Aorta (tissue), 5 donors: ENCODE results near the gene IL24. TPM values are rescaled to one million over a fixed set of nuclear protein-coding genes. Genes with fewer than 3 reads are reported as not detected.

ENCODE experiments used
- ATAC-seq: fragments of 200-7000 bp; cut with Tn5 transposase; one replicate; pipeline ENCODE4 v1.9.1; 2022; ENCODE audit warnings: moderate library complexity; ENCODE audit not compliant: low FRiP score
- DNase-seq, 2 donors: peaks; one replicate each; pipeline ENCODE4 v3.0.0-alpha.2; 2020
- H3K27ac ChIP-seq, 2 donors: one replicate each; pipeline ENCODE4 v1.5.1; 2013; ENCODE audit warnings: low read length in 2 of 2, mild to moderate bottlenecking in 2 of 2, moderate library complexity in 2 of 2, control low read depth in 1 of 2, inconsistent platforms in 1 of 2, low read depth in 1 of 2
- H3K27me3 ChIP-seq, 2 donors: one replicate each; pipeline ENCODE4 v1.6.1; 2013; ENCODE audit warnings: control low read depth in 1 of 2, low read length in 1 of 2, mild to moderate bottlenecking in 1 of 2, moderate library complexity in 1 of 2; ENCODE audit not compliant: insufficient read depth in 2 of 2, control insufficient read depth in 1 of 2
- H3K36me3 ChIP-seq, 2 donors: one replicate each; pipeline ENCODE4 v1.6.1; 2013; ENCODE audit warnings: control low read depth in 1 of 2, low read length in 1 of 2, mild to moderate bottlenecking in 1 of 2; ENCODE audit not compliant: insufficient read depth in 2 of 2, control insufficient read depth in 1 of 2
- H3K4me1 ChIP-seq, 2 donors: one replicate each; pipeline ENCODE4 v1.6.1; 2013; ENCODE audit warnings: low read length in 2 of 2, control low read depth in 1 of 2, mild to moderate bottlenecking in 1 of 2, moderate library complexity in 1 of 2; ENCODE audit not compliant: insufficient read depth in 2 of 2, control insufficient read depth in 1 of 2
- H3K4me3 ChIP-seq, 2 donors: one replicate each; pipeline ENCODE4 v1.5.1; 2013; ENCODE audit warnings: low read length in 2 of 2, control low read depth in 1 of 2, mild to moderate bottlenecking in 1 of 2
- H3K9me3 ChIP-seq: one replicate; pipeline ENCODE4 v1.6.1; 2013; ENCODE audit warnings: mild to moderate bottlenecking, low read length; ENCODE audit not compliant: control insufficient read depth
- WGBS, 2 donors: extraction: QIAGEN DNeasy Blood & Tissue Kit; methylation state at CpG; one replicate each; pipeline ENCODE4 v1.1.7; 2013; 5-methylcytosine and 5-hydroxymethylcytosine counted together
- intact Hi-C, 2 donors: fragments of 100-400 bp; cut with DNase I; formaldehyde crosslinking; loops; one replicate each; pipeline versions ENCODE4 v1.14.2 to v1.15.0; 2022
- polyA plus RNA-seq, 2 donors: library from polyadenylated mRNA; stranded (reverse); fragments of 200-250 nt; gene quantifications; one replicate each; pipeline ENCODE4 v1.2.3, GENCODE V29; 2013
- total RNA-seq, 2 donors: library from RNA; stranded (reverse); fragmentation: NEBNext Ultra II Directional; extraction: Animal tissue kit (Norgen Biotek cat#: 25700); gene quantifications; one replicate each; pipeline ENCODE4 v1.2.1, GENCODE V29; 2021
- donor health status: healthy with polysubstance abuse.
- donor health status: Bipolar disorder and iron deficiency.
- donor health status: DM: no; HTN: no; CAD: no.
- donor health status: DM: no; HTN: no; CAD: no.
- donor health status: DM: yes; HTN: yes; CAD: no.

The IL24 gene
- total and polyA plus RNA-seq, 4 donors: not detected

GRCh38 chr1:206944703-206945102, 47.5 kb downstream of the IL24 start:
- Histone ChIP-seq H3K27me3 (no peaks in the 10 kb centered on the region), H3K4me1 (no peaks in the 10 kb centered on the region), H3K9me3 (peaks cover under 1% of the 10 kb centered on the region), H3K27ac (no peak overlapping the region), H3K36me3 (no peaks in the 10 kb centered on the region), H3K4me3 (no peak overlapping the region)
- intact Hi-C loops: no loop called here
- 66 to 70% methylated on average over 5 of the region's 5 CpGs for WGBS, 2 donors
- DNase-seq (no peak), ATAC-seq (no peak)

GRCh38 chr1:206945779-206946178, 48.5 kb downstream of the IL24 start:
- no peak overlapping the region for H3K4me3 ChIP-seq
- intact Hi-C loops: no loop called here
- no peaks in the 10 kb centered on the region for H3K4me1 ChIP-seq
- ATAC-seq: no peak
- H3K9me3 ChIP-seq: peaks cover 4% of the 10 kb centered on the region
- DNase-seq: no peak
- H3K36me3 ChIP-seq: no peaks in the 10 kb centered on the region
- H3K27ac ChIP-seq: no peak overlapping the region
- no peaks in the 10 kb centered on the region for H3K27me3 ChIP-seq
- WGBS, 2 donors: 88 to 91% methylated on average over 4 of the region's 4 CpGs

GRCh38 chr1:206946261-206946660, 49.0 kb downstream of the IL24 start, which contains the start of gene PIGR:
PIGR (minus strand) TSS chr1:206946466; CDS start chr1:206940531, 5,935 bp downstream.
- intact Hi-C loops: no loop called here
- ATAC-seq (no peak), DNase-seq (no peak)
- WGBS, 2 donors: 62 to 65% methylated on average over 7 of the region's 7 CpGs
- no peaks in the 10 kb centered on the region for H3K36me3 ChIP-seq
- H3K27me3 ChIP-seq: no peaks in the 10 kb centered on the region
- no peaks in the 10 kb centered on the region for H3K4me1 ChIP-seq
- no peak within 1 kb of the TSS for H3K4me3 ChIP-seq
- no peak within 1 kb of the TSS for H3K27ac ChIP-seq
- peaks cover 4% of the 10 kb centered on the region for H3K9me3 ChIP-seq

- intact Hi-C loops: no loop called here
- WGBS, 2 donors: 70 to 87% methylated on average over 3 of the region's 3 CpGs
Observed at GRCh38 chr1:206947255-206947654, 50.0 kb downstream of the IL24 start.

GRCh38 chr1:206949208-206949607, 52.0 kb downstream of the IL24 start:
- H3K36me3 ChIP-seq: no peaks in the 10 kb centered on the region
- WGBS, 2 donors: 43 to 60% methylated on average over 4 of the region's 4 CpGs
- ATAC-seq: no peak
- no peaks in the 10 kb centered on the region for H3K27me3 ChIP-seq
- H3K4me1 ChIP-seq: no peaks in the 10 kb centered on the region
- no peak overlapping the region for H3K27ac ChIP-seq
- no peak overlapping the region for H3K4me3 ChIP-seq
- no peak for DNase-seq
- peaks cover 6% of the 10 kb centered on the region for H3K9me3 ChIP-seq
- intact Hi-C loops: no loop called here

More at GRCh38 chr1:206947255-206947654, 50.0 kb downstream of the IL24 start:
- Histone ChIP-seq H3K9me3 (peaks cover 4% of the 10 kb centered on the region), H3K4me1 (no peaks in the 10 kb centered on the region), H3K36me3 (no peaks in the 10 kb centered on the region), H3K4me3 (no peak overlapping the region), H3K27ac (no peak overlapping the region), H3K27me3 (no peaks in the 10 kb centered on the region)
- ATAC-seq (no peak), DNase-seq (no peak)

GRCh38 chr1:206949641-206950040, 52.4 kb downstream of the IL24 start:
- no peak for ATAC-seq
- no peaks in the 10 kb centered on the region for H3K36me3 ChIP-seq
- no peaks in the 10 kb centered on the region for H3K4me1 ChIP-seq
- H3K27ac ChIP-seq: no peak overlapping the region
- intact Hi-C loops: no loop called here
- H3K9me3 ChIP-seq: peaks cover 6% of the 10 kb centered on the region
- no peaks in the 10 kb centered on the region for H3K27me3 ChIP-seq
- 76 to 86% methylated on average over 5 of the region's 5 CpGs for WGBS, 2 donors
- no peak overlapping the region for H3K4me3 ChIP-seq
- no peak for DNase-seq

GRCh38 chr1:206951318-206952100, 54.3 kb downstream of the IL24 start:
- intact Hi-C loops: no loop called here
- DNase-seq (no peak), ATAC-seq (no peak)
- Histone ChIP-seq H3K27me3 (no peaks in the 10 kb centered on the region), H3K4me1 (no peaks in the 10 kb centered on the region), H3K9me3 (peaks cover 6% of the 10 kb centered on the region), H3K36me3 (no peaks in the 10 kb centered on the region), H3K4me3 (no peak overlapping the region), H3K27ac (no peak overlapping the region)
- WGBS, 2 donors: 86 to 92% methylated on average over 4 of the region's 4 CpGs

- Histone ChIP-seq H3K9me3 (peaks cover 6% of the 10 kb centered on the region), H3K36me3 (no peaks in the 10 kb centered on the region), H3K27ac (no peak overlapping the region), H3K4me3 (no peak overlapping the region), H3K4me1 (no peaks in the 10 kb centered on the region), H3K27me3 (no peaks in the 10 kb centered on the region)
- intact Hi-C loops: no loop called here
- WGBS, 2 donors: 58 to 63% methylated on average over 4 of the region's 4 CpGs
- DNase-seq (no peak), ATAC-seq (no peak)
Observed at GRCh38 chr1:206952171-206952570, 54.9 kb downstream of the IL24 start.

- ATAC-seq: no peak
Observed at GRCh38 chr1:206953126-206953525, 55.9 kb downstream of the IL24 start.

More at GRCh38 chr1:206953126-206953525, 55.9 kb downstream of the IL24 start:
- H3K27me3 ChIP-seq: no peaks in the 10 kb centered on the region
- H3K27ac ChIP-seq: no peak overlapping the region
- WGBS, 2 donors: 79 to 84% methylated on average over 3 of the region's 3 CpGs
- H3K36me3 ChIP-seq: no peaks in the 10 kb centered on the region
- intact Hi-C loops: no loop called here
- peaks cover 6% of the 10 kb centered on the region for H3K9me3 ChIP-seq
- H3K4me1 ChIP-seq: no peaks in the 10 kb centered on the region
- H3K4me3 ChIP-seq: no peak overlapping the region
- no peak for DNase-seq
